IMR-90 (cell line): ENCODE measurements around the gene RIC8B.

Experiments used
- MXI1 ChIP-seq: IDR thresholded peaks from 2 replicates; pipeline ENCODE4 v1.6.1; 2012; ENCODE audit warnings: low read depth, mild to moderate bottlenecking, low read length, moderate library complexity, borderline replicate concordance
- POLR2A ChIP-seq: IDR thresholded peaks from 2 replicates; pipeline ENCODE4 v1.6.1; 2012; ENCODE audit warnings: mild to moderate bottlenecking, low read depth, low read length
- TF ChIP-seq, protein P1 (sequence below): conservative IDR thresholded peaks from 2 replicates; pipeline ENCODE4 v1.5.1; 2012; ENCODE audit warnings: mild to moderate bottlenecking, low read depth, low read length, improper control_type of control experiment

DNA sequence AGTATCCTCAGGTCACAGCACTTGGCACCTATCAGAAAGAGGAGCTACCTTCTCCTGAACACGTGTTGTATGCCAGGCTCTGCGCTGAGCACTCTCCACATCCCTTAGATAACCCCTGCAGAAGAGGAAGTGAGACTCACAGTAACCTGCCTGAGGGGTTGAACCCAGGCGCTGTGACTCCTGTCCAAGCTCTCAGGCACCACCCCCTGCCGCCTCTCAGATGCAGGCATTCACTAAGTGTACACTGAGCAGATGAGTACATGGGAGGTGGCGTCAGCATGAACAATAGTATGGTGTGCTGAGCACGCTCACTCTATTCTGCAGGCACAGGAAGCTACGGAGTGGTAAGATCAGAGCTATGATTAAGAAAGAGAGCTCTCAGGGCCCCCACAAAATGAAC lies 21.0 kb upstream of the RIC8B start:
- TF ChIP-seq POLR2A: no peak
- TF ChIP-seq MXI1: no peak
- TF ChIP-seq, protein P1, sequence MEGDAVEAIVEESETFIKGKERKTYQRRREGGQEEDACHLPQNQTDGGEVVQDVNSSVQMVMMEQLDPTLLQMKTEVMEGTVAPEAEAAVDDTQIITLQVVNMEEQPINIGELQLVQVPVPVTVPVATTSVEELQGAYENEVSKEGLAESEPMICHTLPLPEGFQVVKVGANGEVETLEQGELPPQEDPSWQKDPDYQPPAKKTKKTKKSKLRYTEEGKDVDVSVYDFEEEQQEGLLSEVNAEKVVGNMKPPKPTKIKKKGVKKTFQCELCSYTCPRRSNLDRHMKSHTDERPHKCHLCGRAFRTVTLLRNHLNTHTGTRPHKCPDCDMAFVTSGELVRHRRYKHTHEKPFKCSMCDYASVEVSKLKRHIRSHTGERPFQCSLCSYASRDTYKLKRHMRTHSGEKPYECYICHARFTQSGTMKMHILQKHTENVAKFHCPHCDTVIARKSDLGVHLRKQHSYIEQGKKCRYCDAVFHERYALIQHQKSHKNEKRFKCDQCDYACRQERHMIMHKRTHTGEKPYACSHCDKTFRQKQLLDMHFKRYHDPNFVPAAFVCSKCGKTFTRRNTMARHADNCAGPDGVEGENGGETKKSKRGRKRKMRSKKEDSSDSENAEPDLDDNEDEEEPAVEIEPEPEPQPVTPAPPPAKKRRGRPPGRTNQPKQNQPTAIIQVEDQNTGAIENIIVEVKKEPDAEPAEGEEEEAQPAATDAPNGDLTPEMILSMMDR: no peak
